Adrenal gland (tissue), 12 donors: ENCODE results near the gene CUEDC1. TPM values are rescaled to one million over a fixed set of nuclear protein-coding genes. Genes with fewer than 3 reads are reported as not detected.

ENCODE experiments used
- DNase-seq, 7 donors: peaks; one replicate each; pipeline ENCODE4 v3.0.0-alpha.2; 2019 to 2020
- H3K27ac ChIP-seq, 5 donors: fragments of 200-600 bp; sonication (generic) in 4 of 5; 1 replicate in 3 of 5; 2 replicates in 2 of 5; pipeline versions ENCODE4 v1.5.1 to v1.8.0; 2016 to 2020; ENCODE audit warnings: mild to moderate bottlenecking in 1 of 5
- H3K27me3 ChIP-seq: fragments of 200-600 bp; 2 replicates; pipeline ENCODE4 v1.8.0; 2021
- H3K36me3 ChIP-seq, 2 donors: fragments of 200-600 bp; replicated peaks in 1 of 2; 1 replicate in 1 of 2; 2 replicates in 1 of 2; pipeline versions ENCODE4 v1.5.1 to v1.8.0; 2018 to 2022
- H3K4me1 ChIP-seq, 2 donors: fragments of 200-600 bp; replicated peaks in 1 of 2; 1 replicate in 1 of 2; 2 replicates in 1 of 2; pipeline versions ENCODE4 v1.5.1 to v1.8.0; 2018 to 2021
- H3K4me3 ChIP-seq, 4 donors: fragments of 200-600 bp; sonication (generic) in 3 of 4; one replicate each; pipeline ENCODE4 v1.5.1; 2016 to 2018
- H3K9me3 ChIP-seq, 3 donors: fragments of 200-600 bp; sonication (generic) in 1 of 3; replicated peaks in 1 of 3; 1 replicate in 2 of 3; 2 replicates in 1 of 3; pipeline versions ENCODE4 v1.5.1 to v1.8.0; 2016 to 2021
- CTCF ChIP-seq, 6 experiments: fragments of 450-650 bp in 4 of 6; fragments of 200-600 bp in 2 of 6; sonication (generic) in 1 of 6; IDR thresholded peaks; 1 replicate in 5 of 6; 2 replicates in 1 of 6; pipeline versions ENCODE4 v1.5.1 to v1.8.0; 2016 to 2021; ENCODE audit warnings: antibody characterized with exemption in 6 of 6, mild to moderate bottlenecking in 2 of 6, moderate library complexity in 1 of 6
- POLR2A ChIP-seq, 2 donors: fragments of 450-650 bp; IDR thresholded peaks; one replicate each; pipeline ENCODE4 v1.6.1; 2017; ENCODE audit warnings: antibody characterized with exemption in 2 of 2, mild to moderate bottlenecking in 2 of 2, moderate library complexity in 1 of 2
- WGBS, 4 donors: extraction: QIAGEN DNeasy Blood & Tissue Kit in 2 of 4; methylation state at CpG; one replicate each; pipeline versions ENCODE4 v1.1.5 to v1.1.7; 2013 to 2017; 5-methylcytosine and 5-hydroxymethylcytosine counted together
- intact Hi-C, 2 donors: fragments of 100-400 bp; cut with DNase I; formaldehyde crosslinking; loops; one replicate each; pipeline versions ENCODE4 v1.14.1 to v1.15.0; 2022 to 2023
- polyA plus RNA-seq, 3 donors: library from polyadenylated mRNA; stranded (reverse); fragments of 200-250 nt in 2 of 3; fragments of 350-450 nt in 1 of 3; fragmentation: Illumina TruSeq in 1 of 3; extraction: RNeasy Lipid Tissue Mini Kit (QIAGEN cat#74804) in 1 of 3; gene quantifications; one replicate each; pipeline ENCODE4 v1.2.3, GENCODE V29; 2013 to 2014
- total RNA-seq, 9 donors: library from RNA; depleted of rRNA in 4 of 9; stranded (reverse); fragments of >200 nt in 4 of 9; fragments of 120-200 nt in 1 of 9; fragmentation: NEBNext Ultra II Directional in 1 of 9; extraction: Animal tissue kit (Norgen Biotek cat#: 25700) in 1 of 9; gene quantifications; one replicate each; pipeline versions ENCODE4 v1.1.0 to v1.2.4, GENCODE V29; 2013 to 2023
- donor health status: healthy with polysubstance abuse.
- donor health status: Bipolar disorder and iron deficiency.
- donor health status: DM: yes; HTN: yes; CAD: no.
- donor health status: DM: no; HTN: no; CAD: no.
- donor health status: DM: no; HTN: no; CAD: no.
- donor health status: DM: yes; HTN: yes; CAD: no.

The CUEDC1 gene
- total and polyA plus RNA-seq, 12 donors, result 9.4 to 47.3 (median 39.0) TPM

GRCh38 chr17:57819285-57819684 is 135.9 kb downstream of the CUEDC1 start:
- Histone ChIP-seq H3K27me3 (no peaks in the 10 kb centered on the region), H3K36me3 (no peaks in the 10 kb centered on the region), H3K4me1 (no peaks in the 10 kb centered on the region), H3K9me3 (no peaks in the 10 kb centered on the region), H3K4me3 (no peak overlapping the region), H3K27ac (no peak overlapping the region)
- no peak for TF ChIP-seq POLR2A (IDR thresholded peaks at IDR 0.05)
- intact Hi-C loops, result no loop called here
- WGBS, 4 donors, result 80 to 91% (median 87%) methylated on average over 2 of the region's 2 CpGs
- no peak for DNase-seq

- intact Hi-C loops, result no loop called here
- Histone ChIP-seq H3K4me3 (no peak overlapping the region), H3K27ac (no peak overlapping the region), H3K36me3 (no peaks in the 10 kb centered on the region), H3K9me3 (no peaks in the 10 kb centered on the region), H3K27me3 (no peaks in the 10 kb centered on the region), H3K4me1 (no peaks in the 10 kb centered on the region)
- no peak for TF ChIP-seq POLR2A (IDR thresholded peaks at IDR 0.05)
- TF ChIP-seq CTCF (IDR thresholded peaks at IDR 0.05), result no peak
- 82 to 91% (median 86%) methylated on average over 7 to 9 of the region's 9 CpGs for WGBS, 4 donors
- no peak for DNase-seq
These were observed 137.1 kb downstream of the CUEDC1 start for GRCh38 chr17:57818066-57818465.

- Histone ChIP-seq H3K4me3 (no peak overlapping the region), H3K36me3 (no peaks in the 10 kb centered on the region), H3K4me1 (no peaks in the 10 kb centered on the region), H3K27me3 (no peaks in the 10 kb centered on the region), H3K27ac (no peak overlapping the region), H3K9me3 (no peaks in the 10 kb centered on the region)
- no peak for DNase-seq
- intact Hi-C loops, result no loop called here
- TF ChIP-seq POLR2A (IDR thresholded peaks at IDR 0.05) (no peak), CTCF (IDR thresholded peaks at IDR 0.05) (no peak)
- 89 to 96% (median 91%) methylated on average over 3 to 4 of the region's 4 CpGs for WGBS, 4 donors
These were observed 137.9 kb downstream of the CUEDC1 start for GRCh38 chr17:57817299-57817698.

- H3K4me3 ChIP-seq, result no peak overlapping the region
- H3K4me1 ChIP-seq, result peaks cover 0 to 14% of the 10 kb centered on the region in 2 donors
- no peak overlapping the region for H3K27ac ChIP-seq
- 63 to 100% (median 88%) methylated on average over 1 of the region's 1 CpG for WGBS, 4 donors
- TF ChIP-seq POLR2A (IDR thresholded peaks at IDR 0.05), result no peak
- no peak for TF ChIP-seq CTCF (IDR thresholded peaks at IDR 0.05)
- H3K9me3 ChIP-seq, result no peaks in the 10 kb centered on the region
- H3K36me3 ChIP-seq, result no peaks in the 10 kb centered on the region
- no peak for DNase-seq
- intact Hi-C loops, result no loop called here
- H3K27me3 ChIP-seq, result no peaks in the 10 kb centered on the region
These were observed 140.8 kb downstream of the CUEDC1 start for GRCh38 chr17:57814421-57814820.

- peak overlapping the region in 2 of 5 donors; percentile 68 to 69 for H3K27ac ChIP-seq
- whole genome bisulfite sequencing, 4 donors, result 54 to 68% (median 58%) methylated on average over 8 of the region's 8 CpGs
- H3K27me3 ChIP-seq, result no peaks in the 10 kb centered on the region
- H3K36me3 ChIP-seq, result no peaks in the 10 kb centered on the region
- no peak for DNase-seq
- H3K4me1 ChIP-seq, result peaks cover 0 to 14% of the 10 kb centered on the region in 2 donors
- no peaks in the 10 kb centered on the region for H3K9me3 ChIP-seq
- intact Hi-C loops, result no loop called here
- TF ChIP-seq CTCF (IDR thresholded peaks at IDR 0.05) (no peak), POLR2A (IDR thresholded peaks at IDR 0.05) (no peak)
- H3K4me3 ChIP-seq, result no peak overlapping the region
These were observed 143.5 kb downstream of the CUEDC1 start for GRCh38 chr17:57811638-57812280.
